Fibroblast of lung (primary cell): ENCODE results near the gene ACRBP. TPM values are rescaled to one million over a fixed set of nuclear protein-coding genes. Genes with fewer than 3 reads are reported as not detected.

ENCODE experiments used
- DNase-seq, 2 donors: peaks; one replicate each; pipeline versions ENCODE4 v3.0.0 to v3.0.0-alpha.2; 2010; ENCODE audit warnings: low read depth in 2 of 2
- H2AFZ ChIP-seq: 2 replicates; pipeline ENCODE4 v1.5.1; 2012; ENCODE audit warnings: low read length, control low read depth, inconsistent platforms
- H3K27ac ChIP-seq: 2 replicates; pipeline ENCODE4 v1.5.1; 2011; ENCODE audit warnings: low read length, control low read depth; ENCODE audit not compliant: insufficient read depth
- H3K27me3 ChIP-seq: 2 replicates; pipeline ENCODE4 v1.5.1; 2011; ENCODE audit warnings: mild to moderate bottlenecking, low read length; ENCODE audit not compliant: control insufficient read depth, insufficient read depth
- H3K36me3 ChIP-seq: 2 replicates; pipeline ENCODE4 v1.5.1; 2011; ENCODE audit warnings: low read length; ENCODE audit not compliant: control insufficient read depth, insufficient read depth
- H3K4me1 ChIP-seq: 2 replicates; pipeline ENCODE4 v1.5.1; 2011; ENCODE audit warnings: low read length; ENCODE audit not compliant: control insufficient read depth, insufficient read depth; ENCODE audit errors: extremely low read depth
- H3K4me2 ChIP-seq: 2 replicates; pipeline ENCODE4 v1.5.1; 2011; ENCODE audit warnings: low read length, control low read depth; ENCODE audit not compliant: insufficient read depth; ENCODE audit errors: extremely low read depth
- H3K4me3 ChIP-seq, 4 experiments: fragments of 200-600 bp in 1 of 4; sonication (generic) in 1 of 4; replicated peaks in 1 of 4; 2 replicates each; pipeline ENCODE4 v1.5.1; 2011 to 2016; ENCODE audit warnings: low read length in 4 of 4, low read depth in 3 of 4, mild to moderate bottlenecking in 3 of 4, control low read depth in 2 of 4, inconsistent platforms in 1 of 4, mixed read lengths in 1 of 4; ENCODE audit not compliant: insufficient read depth in 1 of 4; ENCODE audit errors: control extremely low read depth in 1 of 4
- H3K79me2 ChIP-seq: 2 replicates; pipeline ENCODE4 v1.5.1; 2012; ENCODE audit warnings: mild to moderate bottlenecking, low read length, inconsistent platforms; ENCODE audit not compliant: control insufficient read depth, insufficient read depth
- H3K9ac ChIP-seq: 2 replicates; pipeline ENCODE4 v1.5.1; 2011; ENCODE audit warnings: mild to moderate bottlenecking, low read length, control low read depth; ENCODE audit not compliant: insufficient read depth
- H3K9me3 ChIP-seq: 2 replicates; pipeline ENCODE4 v1.5.1; 2012; ENCODE audit warnings: low read depth, low read length; ENCODE audit not compliant: control insufficient read depth, insufficient read depth
- H4K20me1 ChIP-seq: 2 replicates; pipeline ENCODE4 v1.5.1; 2011; ENCODE audit warnings: low read length; ENCODE audit not compliant: control insufficient read depth, insufficient read depth; ENCODE audit errors: extremely low read depth
- CTCF ChIP-seq, 2 donors: IDR thresholded peaks in 1 of 2; conservative IDR thresholded peaks in 1 of 2; 1 replicate in 1 of 2; 2 replicates in 1 of 2; pipeline ENCODE4 v1.5.1; 2011 to 2012; ENCODE audit warnings: low read length in 2 of 2, control low read depth in 1 of 2, inconsistent platforms in 1 of 2, low read depth in 1 of 2, mild to moderate bottlenecking in 1 of 2
- EZH2 ChIP-seq: IDR thresholded peaks from 2 replicates; pipeline ENCODE4 v1.5.1; 2012; ENCODE audit warnings: low read length, control low read depth, mild to moderate bottlenecking; ENCODE audit errors: missing control alignments
- polyA plus RNA-seq, 2 donors: library from polyadenylated mRNA; depleted of rRNA in 1 of 2; stranded (reverse) in 1 of 2; unstranded in 1 of 2; fragments of >200 nt; gene quantifications; 2 replicates each; pipeline ENCODE4 v1.2.1, GENCODE V29; 2011 to 2012; ENCODE audit warnings: missing spikeins in 1 of 2
- total RNA-seq: library from RNA; depleted of rRNA; stranded (reverse); fragments of >200 nt; gene quantifications from 2 replicates; pipeline ENCODE4 v1.2.1, GENCODE V29; 2014

Gene ACRBP
- total and polyA plus RNA-seq, 2 donors (not counting 1 experiment from before 2014, with no cell fraction given) = 0.33 to 0.50 TPM

DNA sequence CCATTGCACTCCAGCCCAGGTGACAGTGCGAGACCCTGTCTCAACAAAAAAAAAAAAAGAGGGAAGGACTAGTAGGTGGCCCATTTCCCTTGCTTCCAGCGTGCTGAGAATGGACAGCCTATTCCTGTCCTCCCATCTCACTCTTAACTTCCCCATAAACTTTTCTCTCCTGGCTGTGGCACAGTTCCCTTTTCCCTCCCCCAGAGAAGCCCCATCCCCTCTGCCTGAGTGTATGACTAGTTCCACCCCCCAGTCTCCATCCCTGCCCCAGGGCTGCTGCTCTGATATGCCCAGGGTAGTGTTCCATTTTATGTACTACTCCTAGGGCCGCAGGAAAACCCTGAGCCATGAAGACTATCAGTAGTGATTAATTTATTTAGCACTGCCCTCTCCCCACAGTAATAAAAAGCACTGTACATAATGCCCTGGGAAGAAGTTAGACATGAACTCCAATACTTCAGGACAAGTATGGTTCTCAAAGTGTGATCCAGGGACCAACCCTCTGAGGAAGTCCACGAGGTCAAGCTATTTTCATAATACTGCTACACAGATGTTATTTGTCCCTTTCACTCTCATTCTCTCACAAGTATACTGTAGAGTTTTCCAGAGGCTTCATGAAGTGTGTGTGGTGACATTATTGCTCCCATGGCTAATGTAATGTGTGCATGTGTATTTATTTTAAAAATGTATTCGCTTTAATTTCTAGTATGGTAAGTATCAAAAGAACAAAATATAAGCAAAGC lies 28.6 kb downstream of the ACRBP start:
- no peaks in the 10 kb centered on the region for H3K79me2 ChIP-seq
- no peaks in the 10 kb centered on the region for H3K9me3 ChIP-seq
- H3K4me2 ChIP-seq = no peak overlapping the region
- H3K9ac ChIP-seq = no peak overlapping the region
- H4K20me1 ChIP-seq = no peaks in the 10 kb centered on the region
- no peak overlapping the region for H2AFZ ChIP-seq
- peaks cover 4% of the 10 kb centered on the region for H3K4me1 ChIP-seq
- TF ChIP-seq EZH2 (no peak), CTCF (conservative IDR thresholded peaks at IDR 0.05 in 1 of 2, IDR thresholded peaks at IDR 0.05 in 1 of 2; ENCODE audit: low read depth in 1 of 2, low read length in 2 of 2) (no peak)
- DNase-seq = peak in 1 of 2 donors; percentile 36
- no peak overlapping the region for H3K4me3 ChIP-seq
- H3K27ac ChIP-seq = no peak overlapping the region
- H3K27me3 ChIP-seq = no peaks in the 10 kb centered on the region
- H3K36me3 ChIP-seq = no peaks in the 10 kb centered on the region

GRCh38 chr12:6615802-6616201 lies 31.4 kb downstream of the ACRBP start:
- no peak overlapping the region for H3K4me3 ChIP-seq
- H2AFZ ChIP-seq = peak overlapping the region; percentile 10
- peaks cover 12% of the 10 kb centered on the region for H3K4me1 ChIP-seq

More at GRCh38 chr12:6615802-6616201, 31.4 kb downstream of the ACRBP start:
- TF ChIP-seq CTCF (conservative IDR thresholded peaks at IDR 0.05 in 1 of 2, IDR thresholded peaks at IDR 0.05 in 1 of 2; ENCODE audit: low read depth in 1 of 2, low read length in 2 of 2) = no peak
- no peak for TF ChIP-seq EZH2
- no peak overlapping the region for H3K9ac ChIP-seq
- no peaks in the 10 kb centered on the region for H3K9me3 ChIP-seq
- no peaks in the 10 kb centered on the region for H3K27me3 ChIP-seq
- no peak overlapping the region for H3K4me2 ChIP-seq
- H3K79me2 ChIP-seq = no peaks in the 10 kb centered on the region
- H3K36me3 ChIP-seq = no peaks in the 10 kb centered on the region
- H4K20me1 ChIP-seq = no peaks in the 10 kb centered on the region
- no peak overlapping the region for H3K27ac ChIP-seq
- DNase-seq = no peak
